CD14-positive monocyte (primary cell): ENCODE data around the gene PLD6. TPM values are rescaled to one million over a fixed set of nuclear protein-coding genes. Genes with fewer than 3 reads are reported as not detected.

Experiments
- DNase-seq, 3 donors: peaks; one replicate each; pipeline ENCODE4 v3.0.0-alpha.2; 2011 to 2022
- H2AFZ ChIP-seq: 2 replicates; pipeline ENCODE4 v1.6.0; 2012; ENCODE audit warnings: mild to moderate bottlenecking, low read depth, low read length, inconsistent platforms; ENCODE audit not compliant: insufficient read depth, poor library complexity, severe bottlenecking
- H3K27ac ChIP-seq, 2 donors: 1 replicate in 1 of 2; 2 replicates in 1 of 2; pipeline ENCODE4 v1.5.1; 2012 to 2013; ENCODE audit warnings: low read length in 2 of 2, control low read depth in 1 of 2, inconsistent platforms in 1 of 2, low read depth in 1 of 2, mild to moderate bottlenecking in 1 of 2
- H3K27me3 ChIP-seq, 2 donors: one replicate each; pipeline versions ENCODE4 v1.6.0 to v1.6.1; 2011 to 2013; ENCODE audit warnings: low read length in 2 of 2; ENCODE audit not compliant: control insufficient read depth in 2 of 2, insufficient read depth in 2 of 2
- H3K36me3 ChIP-seq, 2 donors: replicated peaks in 1 of 2; 1 replicate in 1 of 2; 2 replicates in 1 of 2; pipeline versions ENCODE4 v1.5.1 to v1.6.1; 2012 to 2013; ENCODE audit warnings: low read length in 2 of 2, control low read depth in 1 of 2, inconsistent platforms in 1 of 2, mild to moderate bottlenecking in 1 of 2; ENCODE audit not compliant: insufficient read depth in 2 of 2, control insufficient read depth in 1 of 2
- H3K4me1 ChIP-seq, 2 donors: 1 replicate in 1 of 2; 2 replicates in 1 of 2; pipeline versions ENCODE4 v1.5.1 to v1.6.1; 2012 to 2013; ENCODE audit warnings: low read length in 2 of 2, control low read depth in 1 of 2, inconsistent platforms in 1 of 2, mild to moderate bottlenecking in 1 of 2, moderate library complexity in 1 of 2; ENCODE audit not compliant: insufficient read depth in 2 of 2, control insufficient read depth in 1 of 2
- H3K4me2 ChIP-seq: replicated peaks from 2 replicates; pipeline ENCODE3; 2012; ENCODE audit warnings: low read length, moderate library complexity, mild to moderate bottlenecking; ENCODE audit not compliant: poor library complexity, severe bottlenecking; ENCODE audit errors: extremely low read depth
- H3K4me3 ChIP-seq, 3 experiments: fragments of 200-600 bp in 1 of 3; sonication (generic) in 1 of 3; replicated peaks in 1 of 3; 1 replicate in 2 of 3; 2 replicates in 1 of 3; pipeline ENCODE4 v1.5.1; 2011 to 2013; ENCODE audit warnings: low read length in 3 of 3, mild to moderate bottlenecking in 3 of 3, control low read depth in 2 of 3, low read depth in 2 of 3, inconsistent platforms in 1 of 3, moderate library complexity in 1 of 3
- H3K79me2 ChIP-seq: 2 replicates; pipeline ENCODE4 v1.6.0; 2012; ENCODE audit warnings: mild to moderate bottlenecking, control low read depth, inconsistent platforms, low read length, moderate library complexity; ENCODE audit not compliant: insufficient read depth
- H3K9ac ChIP-seq: 2 replicates; pipeline ENCODE4 v1.6.0; 2017; ENCODE audit warnings: low read length, mild to moderate bottlenecking; ENCODE audit not compliant: insufficient read depth, poor library complexity, severe bottlenecking
- H3K9me3 ChIP-seq, 2 donors: replicated peaks in 1 of 2; 1 replicate in 1 of 2; 2 replicates in 1 of 2; pipeline versions ENCODE4 v1.5.1 to v1.6.1; 2012 to 2013; ENCODE audit warnings: low read length in 2 of 2, control low read depth in 1 of 2; ENCODE audit not compliant: control insufficient read depth in 1 of 2, insufficient read depth in 1 of 2
- H4K20me1 ChIP-seq: 2 replicates; pipeline ENCODE4 v1.6.0; 2012; ENCODE audit warnings: mild to moderate bottlenecking, low read length, control low read depth, moderate library complexity; ENCODE audit not compliant: insufficient read depth
- H3K27ac Mint-ChIP-seq, 7 donors: one replicate each; pipeline ENCODE4 v1.8.0; 2020; ENCODE audit warnings: mild to moderate bottlenecking in 7 of 7, mixed read lengths in 7 of 7, moderate library complexity in 6 of 7, inconsistent platforms in 2 of 7
- H3K27me3 Mint-ChIP-seq, 3 donors: one replicate each; pipeline ENCODE4 v1.8.0; 2021 to 2022; ENCODE audit warnings: low read depth in 3 of 3, mild to moderate bottlenecking in 3 of 3, mixed read lengths in 3 of 3, moderate library complexity in 3 of 3, inconsistent platforms in 1 of 3
- H3K36me3 Mint-ChIP-seq, 2 donors: one replicate each; pipeline ENCODE4 v1.8.0; 2020; ENCODE audit warnings: mixed read lengths in 2 of 2, inconsistent platforms in 1 of 2, mild to moderate bottlenecking in 1 of 2
- H3K4me1 Mint-ChIP-seq: one replicate; pipeline ENCODE4 v1.8.0; 2020; ENCODE audit warnings: mild to moderate bottlenecking, mixed read lengths
- H3K4me3 Mint-ChIP-seq, 2 donors: one replicate each; pipeline ENCODE4 v1.8.0; 2020; ENCODE audit warnings: mild to moderate bottlenecking in 2 of 2, mixed read lengths in 2 of 2, moderate library complexity in 1 of 2
- H3K9me3 Mint-ChIP-seq, 7 donors: one replicate each; pipeline ENCODE4 v1.8.0; 2020 to 2022; ENCODE audit warnings: mixed read lengths in 7 of 7, mild to moderate bottlenecking in 6 of 7, moderate library complexity in 6 of 7, inconsistent platforms in 2 of 7
- WGBS: methylation state at CpG from one replicate; pipeline ENCODE4 v1.1.5; 2013; ENCODE audit warnings: missing lambda C conversion rate; ENCODE audit not compliant: insufficient coverage; 5-methylcytosine and 5-hydroxymethylcytosine counted together
- intact Hi-C, 2 donors: fragments of 100-400 bp; cut with micrococcal nuclease; formaldehyde crosslinking; loops; one replicate each; pipeline versions ENCODE4 v1.15.0 to v1.15.1; 2023
- polyA plus RNA-seq, 3 donors: library from polyadenylated mRNA; depleted of rRNA in 1 of 3; unstranded in 2 of 3; stranded (reverse) in 1 of 3; fragments of 300-500 nt in 2 of 3; fragments of >200 nt in 1 of 3; fragmentation: Illumina TruSeq in 2 of 3; gene quantifications; 1 replicate in 2 of 3; 2 replicates in 1 of 3; pipeline ENCODE4 v1.2.3, GENCODE V29; 2012 to 2021
- TF ChIP-seq, protein P1 (sequence below): fragments of 200-600 bp; IDR thresholded peaks from one replicate; pipeline ENCODE4 v1.8.0; 2022; ENCODE audit warnings: antibody characterized with exemption, mild to moderate bottlenecking

The PLD6 gene
- polyA plus RNA-seq, 3 donors: 0.16 to 0.76 (median 0.50) TPM

DNA sequence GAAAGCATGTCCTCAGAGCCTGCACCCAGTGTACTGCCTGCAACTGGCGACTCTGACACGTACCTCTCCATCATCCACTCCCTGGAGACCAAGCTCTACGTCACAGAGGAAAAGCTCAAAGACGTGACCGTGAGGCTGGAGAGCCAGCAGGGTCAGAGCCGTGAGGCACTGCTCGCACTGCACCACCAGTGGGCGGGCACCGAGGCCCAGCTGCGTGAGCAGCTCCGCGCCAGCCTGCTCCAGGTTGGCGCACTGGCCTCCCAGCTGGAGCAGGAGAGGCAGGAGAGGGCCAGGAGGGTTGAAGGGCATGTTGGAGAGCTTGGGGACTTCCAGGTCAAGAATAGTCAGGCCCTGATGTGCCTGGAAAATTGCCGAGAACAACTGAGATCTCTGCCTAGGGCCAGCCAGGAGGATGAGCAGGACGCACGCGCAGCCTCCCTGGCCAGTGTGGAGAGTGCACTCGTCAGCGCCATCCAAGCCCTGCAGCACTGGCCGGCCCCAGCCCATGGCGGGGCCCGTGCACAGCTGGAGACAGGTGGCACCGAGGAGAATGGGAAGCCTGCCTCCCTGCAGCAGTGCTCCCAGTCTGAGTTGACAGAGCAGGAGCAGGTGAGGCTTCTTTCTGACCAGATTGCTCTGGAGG, 40.3 kb downstream of the PLD6 start:
- Histone ChIP-seq H3K36me3 (peaks cover 63 to 94% of the 10 kb centered on the region in 2 donors), H2AFZ (no peak overlapping the region), H3K79me2 (no peaks in the 10 kb centered on the region), H3K4me2 (no peak overlapping the region), H3K9me3 (no peaks in the 10 kb centered on the region), H3K27ac (no peak overlapping the region), H3K9ac (no peak overlapping the region), H4K20me1 (no peaks in the 10 kb centered on the region), H3K4me1 (no peaks in the 10 kb centered on the region), H3K4me3 (no peak overlapping the region), H3K27me3 (no peaks in the 10 kb centered on the region)
- H3K27me3 Mint-ChIP-seq: peaks cover 0 to 5% (median 4%) of the 10 kb centered on the region in 3 donors
- peaks cover 70 to 84% of the 10 kb centered on the region in 2 donors for H3K36me3 Mint-ChIP-seq
- no peak for DNase-seq
- no peak overlapping the region for H3K27ac Mint-ChIP-seq
- H3K9me3 Mint-ChIP-seq: no peaks in the 10 kb centered on the region
- intact Hi-C loops: no loop called here
- no peak overlapping the region for H3K4me3 Mint-ChIP-seq
- 97% methylated on average over 22 of the region's 23 CpGs for WGBS
- TF ChIP-seq, protein P1, sequence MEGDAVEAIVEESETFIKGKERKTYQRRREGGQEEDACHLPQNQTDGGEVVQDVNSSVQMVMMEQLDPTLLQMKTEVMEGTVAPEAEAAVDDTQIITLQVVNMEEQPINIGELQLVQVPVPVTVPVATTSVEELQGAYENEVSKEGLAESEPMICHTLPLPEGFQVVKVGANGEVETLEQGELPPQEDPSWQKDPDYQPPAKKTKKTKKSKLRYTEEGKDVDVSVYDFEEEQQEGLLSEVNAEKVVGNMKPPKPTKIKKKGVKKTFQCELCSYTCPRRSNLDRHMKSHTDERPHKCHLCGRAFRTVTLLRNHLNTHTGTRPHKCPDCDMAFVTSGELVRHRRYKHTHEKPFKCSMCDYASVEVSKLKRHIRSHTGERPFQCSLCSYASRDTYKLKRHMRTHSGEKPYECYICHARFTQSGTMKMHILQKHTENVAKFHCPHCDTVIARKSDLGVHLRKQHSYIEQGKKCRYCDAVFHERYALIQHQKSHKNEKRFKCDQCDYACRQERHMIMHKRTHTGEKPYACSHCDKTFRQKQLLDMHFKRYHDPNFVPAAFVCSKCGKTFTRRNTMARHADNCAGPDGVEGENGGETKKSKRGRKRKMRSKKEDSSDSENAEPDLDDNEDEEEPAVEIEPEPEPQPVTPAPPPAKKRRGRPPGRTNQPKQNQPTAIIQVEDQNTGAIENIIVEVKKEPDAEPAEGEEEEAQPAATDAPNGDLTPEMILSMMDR: no peak
- H3K4me1 Mint-ChIP-seq: no peaks in the 10 kb centered on the region

DNA sequence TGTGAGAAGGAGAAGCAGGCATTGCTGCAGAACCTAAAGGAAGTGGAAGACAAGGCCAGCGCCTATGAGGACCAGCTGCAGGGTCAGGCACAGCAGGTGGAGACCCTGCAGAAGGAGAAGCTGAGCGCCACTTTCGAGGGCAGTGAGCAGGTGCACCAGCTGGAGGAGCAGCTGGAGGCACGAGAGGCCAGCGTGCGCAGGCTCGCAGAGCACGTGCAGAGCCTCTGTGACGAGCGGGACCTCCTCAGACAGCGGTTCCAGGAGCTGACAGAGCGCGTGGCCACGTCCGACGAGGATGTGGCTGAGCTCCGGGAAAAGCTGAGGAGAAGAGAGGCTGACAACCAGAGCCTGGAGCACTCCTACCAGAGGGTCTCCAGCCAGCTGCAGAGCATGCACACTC, 41.5 kb downstream of the PLD6 start:
- 94% methylated on average over 17 of the region's 17 CpGs for WGBS
- Histone ChIP-seq H3K9ac (no peak overlapping the region), H4K20me1 (no peaks in the 10 kb centered on the region), H3K79me2 (no peaks in the 10 kb centered on the region), H3K9me3 (no peaks in the 10 kb centered on the region), H3K27ac (no peak overlapping the region), H3K4me1 (no peaks in the 10 kb centered on the region), H2AFZ (no peak overlapping the region), H3K4me2 (no peak overlapping the region), H3K27me3 (no peaks in the 10 kb centered on the region), H3K36me3 (peaks cover 70 to 99% of the 10 kb centered on the region in 2 donors), H3K4me3 (no peak overlapping the region)
- intact Hi-C loops: no loop called here
- Mint-ChIP-seq H3K27me3 (peaks cover 0 to 5% (median 4%) of the 10 kb centered on the region in 3 donors), H3K9me3 (no peaks in the 10 kb centered on the region), H3K27ac (no peak overlapping the region), H3K36me3 (peaks cover 78 to 92% of the 10 kb centered on the region in 2 donors), H3K4me1 (no peaks in the 10 kb centered on the region), H3K4me3 (no peak overlapping the region)
- DNase-seq: no peak
- TF ChIP-seq, protein P1: no peak
